A673 (cell line): Measurements from ENCODE around the gene INSRR.

Experiments used
- EZH2 ChIP-seq: fragments of 200-600 bp; sonication (generic); IDR thresholded peaks from 2 replicates; pipeline ENCODE4 v1.6.1; 2017; ENCODE audit warnings: borderline replicate concordance, low read depth, mild to moderate bottlenecking, mixed read lengths, antibody characterized with exemption, low read length; ENCODE audit not compliant: poor library complexity, severe bottlenecking
- TF ChIP-seq, protein P1 (sequence below): fragments of 300-800, 200-600 bp; sonication (generic); conservative IDR thresholded peaks from 2 replicates; pipeline ENCODE4 v1.5.1; 2017; ENCODE audit warnings: low read depth, mild to moderate bottlenecking, antibody characterized with exemption, low read length, moderate library complexity, mixed read lengths

- no peak for TF ChIP-seq EZH2
- TF ChIP-seq, protein P1, sequence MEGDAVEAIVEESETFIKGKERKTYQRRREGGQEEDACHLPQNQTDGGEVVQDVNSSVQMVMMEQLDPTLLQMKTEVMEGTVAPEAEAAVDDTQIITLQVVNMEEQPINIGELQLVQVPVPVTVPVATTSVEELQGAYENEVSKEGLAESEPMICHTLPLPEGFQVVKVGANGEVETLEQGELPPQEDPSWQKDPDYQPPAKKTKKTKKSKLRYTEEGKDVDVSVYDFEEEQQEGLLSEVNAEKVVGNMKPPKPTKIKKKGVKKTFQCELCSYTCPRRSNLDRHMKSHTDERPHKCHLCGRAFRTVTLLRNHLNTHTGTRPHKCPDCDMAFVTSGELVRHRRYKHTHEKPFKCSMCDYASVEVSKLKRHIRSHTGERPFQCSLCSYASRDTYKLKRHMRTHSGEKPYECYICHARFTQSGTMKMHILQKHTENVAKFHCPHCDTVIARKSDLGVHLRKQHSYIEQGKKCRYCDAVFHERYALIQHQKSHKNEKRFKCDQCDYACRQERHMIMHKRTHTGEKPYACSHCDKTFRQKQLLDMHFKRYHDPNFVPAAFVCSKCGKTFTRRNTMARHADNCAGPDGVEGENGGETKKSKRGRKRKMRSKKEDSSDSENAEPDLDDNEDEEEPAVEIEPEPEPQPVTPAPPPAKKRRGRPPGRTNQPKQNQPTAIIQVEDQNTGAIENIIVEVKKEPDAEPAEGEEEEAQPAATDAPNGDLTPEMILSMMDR: no peak
Measured at GRCh38 chr1:156836041-156836654, 22.8 kb downstream of the INSRR start.
